Measurements from ENCODE around the gene CAPN5. TPM values are rescaled to one million over a fixed set of nuclear protein-coding genes. Genes with fewer than 3 reads are reported as not detected.

CAPN5 gene
- polyA plus RNA-seq, 3 donors: 0.28 to 0.83 (median 0.62) TPM

- Histone ChIP-seq H3K79me2 (ENCODE audit: insufficient read depth, low read length) (no peaks in the 10 kb centered on the region), H3K4me1 (ENCODE audit: control insufficient read depth in 1 of 2, insufficient read depth in 2 of 2, low read length in 2 of 2) (no peaks in the 10 kb centered on the region), H4K20me1 (ENCODE audit: insufficient read depth, low read length) (no peaks in the 10 kb centered on the region), H3K4me2 (replicated peaks; ENCODE audit: extremely low read depth, low read length, poor library complexity, severe bottlenecking) (no peak overlapping the region), H3K36me3 (replicated peaks in 1 of 2; ENCODE audit: control insufficient read depth in 1 of 2, insufficient read depth in 2 of 2, low read length in 2 of 2) (no peaks in the 10 kb centered on the region), H3K9ac (ENCODE audit: insufficient read depth, low read length, poor library complexity, severe bottlenecking) (no peak overlapping the region), H3K4me3 (replicated peaks in 1 of 3; ENCODE audit: low read depth in 2 of 3, low read length in 3 of 3) (no peak overlapping the region), H3K9me3 (replicated peaks in 1 of 2; ENCODE audit: control insufficient read depth in 1 of 2, insufficient read depth in 1 of 2, low read length in 2 of 2) (no peaks in the 10 kb centered on the region), H3K27me3 (ENCODE audit: control insufficient read depth in 2 of 2, insufficient read depth in 2 of 2, low read length in 2 of 2) (no peaks in the 10 kb centered on the region), H3K27ac (ENCODE audit: low read depth in 1 of 2, low read length in 2 of 2) (no peak overlapping the region), H2AFZ (ENCODE audit: insufficient read depth, low read depth, low read length, poor library complexity, severe bottlenecking) (no peak overlapping the region)
- 95% methylated on average over 5 of the region's 7 CpGs for WGBS (ENCODE audit: insufficient coverage)
- H3K27me3 Mint-ChIP-seq (ENCODE audit: low read depth in 3 of 3): peaks cover 0 to 3% (median 2%) of the 10 kb centered on the region in 3 donors
- no peak for TF ChIP-seq CTCF (IDR thresholded peaks at IDR 0.05)
- H3K9me3 Mint-ChIP-seq: no peaks in the 10 kb centered on the region
- H3K36me3 Mint-ChIP-seq: no peaks in the 10 kb centered on the region
- H3K27ac Mint-ChIP-seq: no peak overlapping the region
- no peak overlapping the region for H3K4me3 Mint-ChIP-seq
- no peaks in the 10 kb centered on the region for H3K4me1 Mint-ChIP-seq
- no peak for DNase-seq
- intact Hi-C loops (cut with micrococcal nuclease): no loop called here
Observed at GRCh38 chr11:77092382-77092781, 25.6 kb downstream of the CAPN5 start.

DNA sequence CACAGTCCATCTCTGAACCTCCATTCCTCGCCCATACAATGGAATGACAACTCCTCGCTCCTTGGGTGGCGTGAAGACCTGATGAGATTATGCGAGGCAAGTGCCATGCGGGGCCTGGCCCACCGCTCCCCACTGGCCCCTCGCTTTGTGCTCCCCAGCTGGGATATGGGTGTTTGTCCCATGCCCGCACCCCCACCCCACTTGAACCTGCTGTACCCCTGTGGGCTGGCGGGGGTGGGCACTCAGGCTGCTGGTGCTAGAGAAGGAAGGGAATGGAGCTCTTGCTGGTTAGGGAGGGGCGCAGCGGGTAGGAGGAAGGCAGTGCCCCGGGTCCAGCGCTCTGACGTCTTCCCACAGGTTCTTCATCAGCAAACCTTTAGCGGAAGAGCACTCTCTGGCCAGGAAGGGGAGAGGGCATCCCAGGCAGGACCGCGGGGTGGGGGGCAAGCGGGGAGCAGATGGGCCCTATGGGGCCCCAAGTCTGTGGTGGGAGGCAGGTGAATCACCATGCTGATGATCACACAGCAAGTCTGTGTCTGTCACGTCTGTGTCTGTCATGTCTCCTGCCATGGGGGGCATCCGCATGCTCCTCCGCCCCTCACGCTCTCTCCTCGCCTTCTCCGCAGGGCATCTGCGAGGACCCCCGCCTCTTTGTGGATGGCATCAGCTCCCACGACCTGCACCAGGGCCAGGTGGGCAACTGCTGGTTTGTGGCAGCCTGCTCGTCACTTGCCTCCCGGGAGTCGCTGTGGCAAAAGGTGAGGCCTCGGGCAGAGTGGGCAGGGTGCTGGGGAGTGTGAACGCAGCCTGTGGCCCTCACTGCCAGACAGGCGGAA is 26.5 kb downstream of the CAPN5 start:
- WGBS (ENCODE audit: insufficient coverage): 88% methylated on average over 25 of the region's 33 CpGs
- no peaks in the 10 kb centered on the region for H3K27me3 ChIP-seq (ENCODE audit: control insufficient read depth in 2 of 2, insufficient read depth in 2 of 2, low read length in 2 of 2)
- intact Hi-C loops (cut with micrococcal nuclease): no loop called here
- no peak overlapping the region for H3K4me3 ChIP-seq (replicated peaks in 1 of 3; ENCODE audit: low read depth in 2 of 3, low read length in 3 of 3)
- no peak for TF ChIP-seq CTCF (IDR thresholded peaks at IDR 0.05)
- H3K27ac Mint-ChIP-seq: no peak overlapping the region
- no peak overlapping the region for H3K4me3 Mint-ChIP-seq
- no peak overlapping the region for H2AFZ ChIP-seq (ENCODE audit: insufficient read depth, low read depth, low read length, poor library complexity, severe bottlenecking)
- no peaks in the 10 kb centered on the region for H3K4me1 Mint-ChIP-seq
- no peaks in the 10 kb centered on the region for H4K20me1 ChIP-seq (ENCODE audit: insufficient read depth, low read length)
- H3K9me3 Mint-ChIP-seq: no peaks in the 10 kb centered on the region
- no peaks in the 10 kb centered on the region for H3K79me2 ChIP-seq (ENCODE audit: insufficient read depth, low read length)
- DNase-seq: no peak
- no peaks in the 10 kb centered on the region for H3K9me3 ChIP-seq (replicated peaks in 1 of 2; ENCODE audit: control insufficient read depth in 1 of 2, insufficient read depth in 1 of 2, low read length in 2 of 2)
- H3K4me1 ChIP-seq (ENCODE audit: control insufficient read depth in 1 of 2, insufficient read depth in 2 of 2, low read length in 2 of 2): no peaks in the 10 kb centered on the region
- no peaks in the 10 kb centered on the region for H3K36me3 ChIP-seq (replicated peaks in 1 of 2; ENCODE audit: control insufficient read depth in 1 of 2, insufficient read depth in 2 of 2, low read length in 2 of 2)
- H3K9ac ChIP-seq (ENCODE audit: insufficient read depth, low read length, poor library complexity, severe bottlenecking): no peak overlapping the region
- H3K36me3 Mint-ChIP-seq: no peaks in the 10 kb centered on the region
- no peak overlapping the region for H3K27ac ChIP-seq (ENCODE audit: low read depth in 1 of 2, low read length in 2 of 2)
- no peak overlapping the region for H3K4me2 ChIP-seq (replicated peaks; ENCODE audit: extremely low read depth, low read length, poor library complexity, severe bottlenecking)
- peaks cover 0 to 3% (median 2%) of the 10 kb centered on the region in 3 donors for H3K27me3 Mint-ChIP-seq (ENCODE audit: low read depth in 3 of 3)
